Left cardiac atrium (tissue), 4 donors: Measurements from ENCODE around the gene TFAP2A. TPM values are rescaled to one million over a fixed set of nuclear protein-coding genes. Genes with fewer than 3 reads are reported as not detected.
A peak's percentile ranks its signal among the peaks of the same experiment; 100 is the strongest.

Experiments used
- ATAC-seq, 2 donors: fragments of 200-7000 bp; cut with Tn5 transposase; one replicate each; pipeline ENCODE4 v1.9.1; 2020; ENCODE audit warnings: mild to moderate bottlenecking in 2 of 2, moderate library complexity in 2 of 2
- DNase-seq: peaks from one replicate; pipeline ENCODE4 v3.0.0-alpha.2; 2020
- intact Hi-C, 2 donors: fragments of 100-400 bp; cut with DNase I; formaldehyde crosslinking; loops; one replicate each; pipeline versions ENCODE4 v1.14.1 to v1.15.1; 2022 to 2023
- total RNA-seq, 2 donors: library from RNA; stranded (reverse); fragmentation: NEBNext Ultra II Directional; extraction: Animal tissue kit (Norgen Biotek cat#: 25700); gene quantifications; one replicate each; pipeline ENCODE4 v1.2.1, GENCODE V29; 2021
- donor health status: DM: no; HTN: yes; CAD: no.
- donor health status: DM: no; HTN: yes; CAD: no; lungs with severe emphysema.
- donor health status: DM: yes; HTN: yes; CAD: no.
- donor health status: Dilated cardiomyopathy.

Gene TFAP2A
- total RNA-seq, 2 donors from 2014 or later = 0.44 to 0.79 TPM

GRCh38 chr6:10404107-10404798, 10.6 kb downstream of the TFAP2A start:
- ATAC-seq (peak; percentile 97 to 98), DNase-seq (peak; percentile 89)
- intact Hi-C loops = no loop called here

- DNase-seq (no peak), ATAC-seq (peak; percentile 3 to 42)
- intact Hi-C loops = no loop called here
Observed at GRCh38 chr6:10403385-10404106, 11.3 kb downstream of the TFAP2A start.

DNA sequence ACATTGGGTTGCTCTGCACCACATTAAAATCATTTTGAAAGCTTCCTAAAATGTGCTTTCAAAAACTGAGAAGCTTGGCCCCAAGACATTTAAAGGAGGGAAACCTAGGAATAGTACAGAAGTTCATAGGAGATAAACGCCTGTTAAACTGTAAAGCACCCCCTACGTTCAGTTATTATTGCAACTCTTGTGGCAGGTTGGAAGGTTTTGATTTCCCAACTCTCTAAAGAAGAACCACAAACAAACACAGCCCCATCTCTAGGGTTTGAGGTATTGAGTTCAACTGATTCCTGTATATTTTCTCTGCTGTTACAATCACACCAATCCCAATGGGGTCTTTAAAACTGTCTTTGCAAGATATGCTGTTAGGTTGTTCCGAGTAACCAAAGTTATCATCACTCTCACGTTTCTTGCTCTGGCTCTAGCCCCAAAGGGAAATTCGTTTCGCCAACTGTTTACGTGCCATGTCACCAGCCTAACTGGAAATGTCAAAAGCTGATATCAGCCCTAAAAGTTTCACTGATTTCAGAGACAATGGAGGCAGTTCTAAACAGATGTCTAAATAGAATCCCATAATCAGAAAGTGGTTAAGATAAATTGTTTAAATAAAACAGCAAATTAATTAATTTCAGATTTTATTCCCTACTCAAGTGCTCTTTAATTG, 12.1 kb downstream of the TFAP2A start:
- intact Hi-C loops = no loop called here
- DNase-seq (no peak), ATAC-seq (no peak)

GRCh38 chr6:10401632-10402223, 13.1 kb downstream of the TFAP2A start:
- intact Hi-C loops = no loop called here
- ATAC-seq = no peak

GRCh38 chr6:10401004-10401536, 13.8 kb downstream of the TFAP2A start:
- intact Hi-C loops = no loop called here
- no peak for ATAC-seq

More at GRCh38 chr6:10401632-10402223, 13.1 kb downstream of the TFAP2A start:
- no peak for DNase-seq

GRCh38 chr6:10400330-10400729, 14.5 kb downstream of the TFAP2A start:
- intact Hi-C loops = no loop called here
- no peak for DNase-seq
- ATAC-seq = no peak

More at GRCh38 chr6:10401004-10401536, 13.8 kb downstream of the TFAP2A start:
- no peak for DNase-seq

DNA sequence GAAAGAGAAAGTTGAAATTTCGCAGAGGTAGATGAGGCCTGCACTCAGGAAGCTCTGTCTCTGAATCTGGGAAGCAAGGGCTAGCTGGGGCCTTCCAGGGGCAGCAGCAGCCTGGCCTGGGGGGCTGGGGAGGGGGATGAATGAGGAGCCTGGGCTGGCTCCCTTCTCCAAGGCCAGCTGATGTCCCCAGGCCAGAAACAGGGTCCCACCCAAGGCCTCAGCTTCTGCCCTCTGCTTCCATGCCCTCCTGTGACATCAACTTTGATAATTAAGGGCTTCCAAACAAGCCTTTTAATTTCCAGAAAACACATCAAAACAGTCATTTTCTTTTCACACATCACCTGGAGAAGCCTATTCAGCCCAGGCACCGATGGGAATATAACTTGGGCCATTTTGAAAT, 15.4 kb downstream of the TFAP2A start:
- intact Hi-C loops = no loop called here
- DNase-seq (no peak), ATAC-seq (no peak)

- DNase-seq (no peak), ATAC-seq (no peak)
- intact Hi-C loops = no loop called here
Observed at GRCh38 chr6:10398446-10399218, 16.2 kb downstream of the TFAP2A start.

- intact Hi-C loops = no loop called here
- ATAC-seq (no peak), DNase-seq (no peak)
Observed at GRCh38 chr6:10397756-10398445, 17.0 kb downstream of the TFAP2A start.

- DNase-seq (no peak), ATAC-seq (no peak)
- intact Hi-C loops = no loop called here
Observed at GRCh38 chr6:10396785-10397184, 18.1 kb downstream of the TFAP2A start.

DNA sequence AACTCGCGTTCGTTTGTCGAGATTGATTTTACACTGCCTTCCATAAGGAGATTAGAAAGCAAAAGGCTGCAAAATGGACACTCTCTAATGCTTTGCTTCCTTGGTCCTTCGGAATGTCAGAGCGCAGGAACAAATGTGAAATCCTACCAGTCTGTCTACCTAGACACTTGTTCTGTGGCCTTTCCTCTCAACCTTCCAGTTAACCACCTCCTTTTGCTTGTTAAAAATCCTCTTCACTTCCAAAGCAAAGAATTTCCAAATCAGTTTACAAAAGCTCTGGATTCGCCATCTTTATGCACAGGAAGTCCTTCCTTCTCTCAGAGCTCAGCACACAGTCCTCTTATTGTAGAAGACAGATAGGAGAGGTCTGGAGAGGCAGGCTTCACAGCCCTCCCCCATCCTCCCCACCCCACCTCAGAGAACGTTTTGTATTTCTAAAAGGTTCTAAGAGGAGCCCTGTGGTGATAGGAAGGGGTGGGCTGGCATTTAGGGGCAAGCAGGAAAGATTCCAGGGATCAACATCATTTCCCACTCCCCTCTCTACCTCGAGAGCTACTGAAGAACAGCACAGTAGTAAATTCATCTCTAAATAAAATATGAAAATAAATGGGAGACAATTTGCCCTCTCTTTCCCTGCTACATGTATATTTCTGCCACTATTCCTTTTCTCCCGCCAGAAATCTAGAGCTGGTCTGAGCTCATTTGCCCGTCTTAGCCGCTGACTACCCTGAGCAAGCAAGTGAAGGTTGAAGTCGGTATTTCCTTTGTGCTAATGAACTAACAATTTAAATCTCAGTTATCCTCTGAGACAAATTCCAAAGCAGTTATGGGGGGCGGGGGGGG, 18.9 kb downstream of the TFAP2A start:
- intact Hi-C loops = no loop called here
- DNase-seq (no peak), ATAC-seq (no peak)

GRCh38 chr6:10395171-10395703, 19.6 kb downstream of the TFAP2A start:
- no peak for ATAC-seq
- intact Hi-C loops = no loop called here

GRCh38 chr6:10393544-10394225, 21.2 kb downstream of the TFAP2A start:
- intact Hi-C loops = no loop called here
- no peak for ATAC-seq

More at GRCh38 chr6:10395171-10395703, 19.6 kb downstream of the TFAP2A start:
- no peak for DNase-seq

GRCh38 chr6:10391799-10392198, 23.1 kb downstream of the TFAP2A start:
- no peak for DNase-seq
- ATAC-seq = no peak
- intact Hi-C loops = no loop called here

More at GRCh38 chr6:10393544-10394225, 21.2 kb downstream of the TFAP2A start:
- no peak for DNase-seq

DNA sequence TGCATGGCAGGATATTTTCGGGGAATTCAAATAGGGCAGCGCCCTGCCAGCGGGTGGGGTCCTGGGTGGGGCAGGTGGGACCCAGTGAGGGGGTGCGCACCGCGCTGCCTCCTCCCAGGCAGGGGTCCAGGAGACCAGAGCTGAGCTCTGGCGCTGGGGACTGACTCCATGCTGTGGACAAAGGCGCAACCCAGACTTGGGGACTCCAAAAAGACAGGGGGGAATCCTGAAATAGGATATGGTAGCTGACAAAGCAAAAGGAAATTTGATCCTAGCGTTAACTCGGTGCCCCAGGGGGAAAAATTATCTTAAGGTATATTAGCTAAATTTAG, 23.6 kb downstream of the TFAP2A start:
- intact Hi-C loops = no loop called here
- ATAC-seq (no peak), DNase-seq (no peak)

DNA sequence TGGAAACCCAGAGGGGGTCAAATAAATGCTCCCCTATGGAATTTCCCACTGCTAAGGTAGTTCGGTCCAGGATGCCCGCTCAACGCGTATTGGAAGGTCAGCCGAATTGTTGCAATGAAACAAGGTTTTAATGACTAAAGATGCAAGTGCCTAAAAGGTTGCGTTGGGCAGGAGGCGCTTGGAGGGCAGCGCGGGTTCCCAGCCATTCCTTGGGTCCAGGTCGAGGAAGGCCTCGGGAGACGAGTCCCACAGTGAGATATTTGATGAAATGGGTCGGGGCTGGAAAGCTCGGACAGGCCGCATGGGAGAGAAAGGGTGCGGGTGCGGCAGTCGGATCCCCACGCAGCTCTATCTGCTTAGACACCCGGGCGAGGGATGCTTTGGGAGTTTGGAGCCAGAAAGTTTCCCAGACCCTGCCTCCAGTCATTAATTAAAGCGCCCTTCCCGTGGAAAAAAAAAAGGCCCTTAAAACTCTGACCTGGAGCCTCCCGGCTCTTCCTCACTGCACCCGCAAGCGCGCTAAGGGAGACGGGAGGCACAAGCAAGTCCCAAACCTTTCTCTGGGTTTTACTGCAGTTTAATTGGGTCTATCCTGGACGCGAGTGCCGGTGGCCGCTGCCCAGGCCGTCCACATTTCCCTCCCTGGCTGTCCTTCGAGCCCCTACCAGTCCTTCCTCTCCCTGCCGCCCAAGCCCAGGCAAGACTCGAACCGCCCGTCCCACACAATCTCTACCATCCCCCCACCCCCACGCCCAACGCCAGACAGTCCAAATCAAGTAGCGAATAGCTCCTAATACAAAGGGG, 24.2 kb downstream of the TFAP2A start:
- no peak for ATAC-seq
- no peak for DNase-seq
- intact Hi-C loops = no loop called here
